ENCODE measurements around the gene APOO.

APOO gene

GRCh38 chrX:23822397-23822796, 85.3 kb downstream of the APOO start:
- in situ Hi-C loops (cut with HindIII; ENCODE audit: low sequenced_read_pairs): loop anchor here (5.0 kb wide), 1 partner anchor 80 kb away; no protein-coding TSS in a partner anchor

- in situ Hi-C loops (cut with HindIII; ENCODE audit: low sequenced_read_pairs): loop anchor here (5.0 kb wide), 1 partner anchor 80 kb away; no protein-coding TSS in a partner anchor
Measured at GRCh38 chrX:23821847-23822246, 85.9 kb downstream of the APOO start.

- in situ Hi-C loops (cut with HindIII; ENCODE audit: low sequenced_read_pairs): loop anchor here (5.0 kb wide), 1 partner anchor 82 kb away; no protein-coding TSS in a partner anchor
Measured at GRCh38 chrX:23820235-23820782, 87.4 kb downstream of the APOO start.

- in situ Hi-C loops (cut with HindIII; ENCODE audit: low sequenced_read_pairs): loop anchor here (5.0 kb wide), 1 partner anchor 83 kb away; no protein-coding TSS in a partner anchor
Measured at GRCh38 chrX:23819385-23820234, 88.1 kb downstream of the APOO start.

- in situ Hi-C loops (cut with HindIII; ENCODE audit: low sequenced_read_pairs): no loop called here
Measured at GRCh38 chrX:23817979-23818336, 89.8 kb downstream of the APOO start.

- in situ Hi-C loops (cut with HindIII; ENCODE audit: low sequenced_read_pairs): no loop called here
Measured at GRCh38 chrX:23816179-23816578, 91.6 kb downstream of the APOO start.

GRCh38 chrX:23815376-23815775, 92.4 kb downstream of the APOO start:
- in situ Hi-C loops (cut with HindIII; ENCODE audit: low sequenced_read_pairs): no loop called here

GRCh38 chrX:23813808-23814207, 93.9 kb downstream of the APOO start:
- in situ Hi-C loops (cut with HindIII; ENCODE audit: low sequenced_read_pairs): no loop called here

- in situ Hi-C loops (cut with HindIII; ENCODE audit: low sequenced_read_pairs): no loop called here
Measured at GRCh38 chrX:23811656-23812055, 96.1 kb downstream of the APOO start.

- in situ Hi-C loops (cut with HindIII; ENCODE audit: low sequenced_read_pairs): no loop called here
Measured at GRCh38 chrX:23811108-23811651, 96.6 kb downstream of the APOO start.

GRCh38 chrX:23810279-23810678, 97.5 kb downstream of the APOO start:
- in situ Hi-C loops (cut with HindIII; ENCODE audit: low sequenced_read_pairs): no loop called here

- in situ Hi-C loops (cut with HindIII; ENCODE audit: low sequenced_read_pairs): no loop called here
Measured at GRCh38 chrX:23805389-23805788, 102.3 kb downstream of the APOO start.

GRCh38 chrX:23804578-23804977, 103.2 kb downstream of the APOO start:
- in situ Hi-C loops (cut with HindIII; ENCODE audit: low sequenced_read_pairs): no loop called here

- in situ Hi-C loops (cut with HindIII; ENCODE audit: low sequenced_read_pairs): no loop called here
Measured at GRCh38 chrX:23803931-23804381, 103.8 kb downstream of the APOO start.

- in situ Hi-C loops (cut with HindIII; ENCODE audit: low sequenced_read_pairs): no loop called here
Measured at GRCh38 chrX:23802431-23802830, 105.3 kb downstream of the APOO start.

- in situ Hi-C loops (cut with HindIII; ENCODE audit: low sequenced_read_pairs): no loop called here
Measured at GRCh38 chrX:23799469-23800065, 108.2 kb downstream of the APOO start.

GRCh38 chrX:23797371-23798128, 110.2 kb downstream of the APOO start:
- in situ Hi-C loops (cut with HindIII; ENCODE audit: low sequenced_read_pairs): no loop called here

- in situ Hi-C loops (cut with HindIII; ENCODE audit: low sequenced_read_pairs): no loop called here
Measured at GRCh38 chrX:23795221-23795620, 112.5 kb downstream of the APOO start.

GRCh38 chrX:23792861-23793553, 114.7 kb downstream of the APOO start:
- in situ Hi-C loops (cut with HindIII; ENCODE audit: low sequenced_read_pairs): no loop called here

GRCh38 chrX:23790155-23790497, 117.6 kb downstream of the APOO start:
- in situ Hi-C loops (cut with HindIII; ENCODE audit: low sequenced_read_pairs): no loop called here

Measured in endothelial cell of hepatic sinusoid (primary cell).